ENCODE measurements around the gene CAMLG. TPM values are rescaled to one million over a fixed set of nuclear protein-coding genes. Genes with fewer than 3 reads are reported as not detected.
"Not testable (repeated sequence)": the region's sequence is repeated elsewhere in the genome, so short reads cannot be mapped to it uniquely, and the experiment has no call there.

The CAMLG gene
- polyA plus RNA-seq (2013, experiment 1 of 2; ENCODE audit: insufficient read length) = 48.1 TPM
- 49.6 TPM for polyA plus RNA-seq (2013, experiment 2 of 2; ENCODE audit: insufficient read length)

- peak; percentile 98 for DNase-seq
Measured at GRCh38 chr5:134738133-134738962, at the start of gene CAMLG. Gene CAMLG, plus strand, starts transcription at chr5:134738548. Its CDS starts 73 bp downstream, at chr5:134738621.

- DNase-seq = not testable (repeated sequence)
Measured at GRCh38 chr5:134690144-134690543, 48.2 kb upstream of the CAMLG start.

GRCh38 chr5:134692722-134693121, 45.6 kb upstream of the CAMLG start:
- DNase-seq = no peak

GRCh38 chr5:134708301-134708700, 30.0 kb upstream of the CAMLG start:
- DNase-seq = no peak

- no peak for DNase-seq
Measured at GRCh38 chr5:134714120-134714519, 24.2 kb upstream of the CAMLG start.

GRCh38 chr5:134714541-134714940, 23.8 kb upstream of the CAMLG start:
- no peak for DNase-seq

- DNase-seq = not testable (repeated sequence)
Measured at GRCh38 chr5:134715466-134715865, 22.9 kb upstream of the CAMLG start.

- no peak for DNase-seq
Measured at GRCh38 chr5:134724872-134725271, 13.5 kb upstream of the CAMLG start.

GRCh38 chr5:134732819-134733218, 5.5 kb upstream of the CAMLG start:
- DNase-seq = no peak

GRCh38 chr5:134735243-134735642, 3.1 kb upstream of the CAMLG start:
- no peak for DNase-seq

GRCh38 chr5:134736173-134736812, 2.1 kb upstream of the CAMLG start:
- DNase-seq = no peak

- DNase-seq = peak; percentile 22
Measured at GRCh38 chr5:134738963-134739661, 764 bp downstream of the CAMLG start.

- DNase-seq = no peak
Measured at GRCh38 chr5:134741052-134741451, 2.7 kb downstream of the CAMLG start.

GRCh38 chr5:134742134-134742533, 3.8 kb downstream of the CAMLG start:
- DNase-seq = no peak

- no peak for DNase-seq
Measured at GRCh38 chr5:134749415-134749814, 11.1 kb downstream of the CAMLG start.

- DNase-seq = no peak
Measured at GRCh38 chr5:134758176-134758503, 19.8 kb downstream of the CAMLG start.

- DNase-seq = peak; percentile 90
Measured at GRCh38 chr5:134758504-134759341, 20.4 kb downstream of the CAMLG start, which contains the start of gene DDX46. Gene DDX46, plus strand, starts transcription at chr5:134758779. Its CDS starts 160 bp downstream, at chr5:134758939.

- not testable (repeated sequence) for DNase-seq
Measured at GRCh38 chr5:134767528-134768291, 29.4 kb downstream of the CAMLG start.

- DNase-seq = peak; percentile 52
Measured at GRCh38 chr5:134769206-134769605, 30.9 kb downstream of the CAMLG start.

- DNase-seq = no peak
Measured at GRCh38 chr5:134772461-134773125, 34.2 kb downstream of the CAMLG start.

- no peak for DNase-seq
Measured at GRCh38 chr5:134777366-134777765, 39.0 kb downstream of the CAMLG start.

Data from fibroblast of skin of abdomen (primary cell).